KMS-11 (cell line): Measurements from ENCODE around the gene FAM131A.

Source experiments
- H2AFZ ChIP-seq: fragments of 200-600 bp; sonication (generic); 2 replicates; pipeline ENCODE4 v1.6.1; 2016; ENCODE audit warnings: antibody characterized with exemption, mixed run types, low read depth
- H3K27ac ChIP-seq: fragments of 200-600 bp; sonication (generic); 2 replicates; pipeline ENCODE4 v1.6.1; 2016; ENCODE audit warnings: mild to moderate bottlenecking, mixed run types
- H3K27me3 ChIP-seq: fragments of 200-600 bp; sonication (generic); 2 replicates; pipeline ENCODE4 v1.6.1; 2017; ENCODE audit warnings: mild to moderate bottlenecking, low read depth, mixed run types, moderate library complexity; ENCODE audit not compliant: insufficient read depth
- H3K36me3 ChIP-seq: fragments of 200-600 bp; sonication (generic); 2 replicates; pipeline ENCODE4 v1.6.1; 2017; ENCODE audit warnings: mild to moderate bottlenecking, mixed run types; ENCODE audit not compliant: insufficient read depth
- H3K4me1 ChIP-seq: fragments of 200-600 bp; sonication (generic); 2 replicates; pipeline ENCODE4 v1.6.1; 2016; ENCODE audit warnings: mild to moderate bottlenecking, low read depth, mixed run types; ENCODE audit not compliant: poor library complexity, severe bottlenecking
- H3K4me2 ChIP-seq: fragments of 200-600 bp; sonication (generic); 2 replicates; pipeline ENCODE4 v1.7.0; 2016; ENCODE audit warnings: mild to moderate bottlenecking, mixed run types
- H3K4me3 ChIP-seq: fragments of 200-600 bp; sonication (generic); IDR thresholded peaks from 2 replicates; pipeline ENCODE4 v1.6.1; 2017; ENCODE audit warnings: low read depth, low read length, mixed read lengths; ENCODE audit not compliant: insufficient read depth
- H3K79me2 ChIP-seq: fragments of 200-600 bp; sonication (generic); 2 replicates; pipeline ENCODE4 v1.6.1; 2016; ENCODE audit warnings: low read depth, mixed run types; ENCODE audit not compliant: insufficient read depth
- H3K9ac ChIP-seq: fragments of 200-600 bp; sonication (generic); 2 replicates; pipeline ENCODE4 v1.6.1; 2016; ENCODE audit warnings: mild to moderate bottlenecking, mixed run types
- H4K20me1 ChIP-seq: fragments of 200-600 bp; sonication (generic); 2 replicates; pipeline ENCODE4 v1.6.1; 2016; ENCODE audit warnings: mild to moderate bottlenecking, mixed run types; ENCODE audit not compliant: insufficient read depth
- CTCF ChIP-seq: fragments of 200-600 bp; sonication (generic); conservative IDR thresholded peaks from 2 replicates; pipeline ENCODE4 v1.6.1; 2017; ENCODE audit warnings: low read depth, mild to moderate bottlenecking, antibody characterized with exemption, low read length, moderate library complexity, mixed read lengths

Gene FAM131A

GRCh38 chr3:184372296-184372821 lies 35.0 kb downstream of the FAM131A start:
- no peak overlapping the region for H3K4me3 ChIP-seq
- H4K20me1 ChIP-seq, result no peaks in the 10 kb centered on the region
- H2AFZ ChIP-seq, result no peak overlapping the region
- no peaks in the 10 kb centered on the region for H3K79me2 ChIP-seq
- H3K36me3 ChIP-seq, result no peaks in the 10 kb centered on the region
- H3K27ac ChIP-seq, result no peak overlapping the region
- peaks cover 36% of the 10 kb centered on the region for H3K27me3 ChIP-seq
- no peak overlapping the region for H3K4me2 ChIP-seq
- no peak overlapping the region for H3K9ac ChIP-seq
- H3K4me1 ChIP-seq, result peaks cover 8% of the 10 kb centered on the region
- no peak for TF ChIP-seq CTCF

GRCh38 chr3:184372911-184373310 lies 35.5 kb downstream of the FAM131A start:
- Histone ChIP-seq H2AFZ (no peak overlapping the region), H4K20me1 (no peaks in the 10 kb centered on the region), H3K9ac (no peak overlapping the region), H3K27me3 (peaks cover 41% of the 10 kb centered on the region), H3K4me1 (peaks cover 8% of the 10 kb centered on the region), H3K36me3 (no peaks in the 10 kb centered on the region), H3K27ac (no peak overlapping the region), H3K4me2 (no peak overlapping the region), H3K4me3 (no peak overlapping the region), H3K79me2 (no peaks in the 10 kb centered on the region)
- TF ChIP-seq CTCF, result no peak

GRCh38 chr3:184373422-184373821 lies 36.0 kb downstream of the FAM131A start:
- Histone ChIP-seq H3K4me1 (peaks cover 8% of the 10 kb centered on the region), H3K4me2 (no peak overlapping the region), H3K27me3 (peaks cover 46% of the 10 kb centered on the region), H3K9ac (no peak overlapping the region), H4K20me1 (no peaks in the 10 kb centered on the region), H3K36me3 (no peaks in the 10 kb centered on the region), H2AFZ (no peak overlapping the region), H3K4me3 (no peak overlapping the region), H3K27ac (no peak overlapping the region), H3K79me2 (no peaks in the 10 kb centered on the region)
- no peak for TF ChIP-seq CTCF

- no peaks in the 10 kb centered on the region for H3K79me2 ChIP-seq
- H3K27ac ChIP-seq, result no peak overlapping the region
- no peaks in the 10 kb centered on the region for H3K36me3 ChIP-seq
- no peak overlapping the region for H3K4me3 ChIP-seq
- no peaks in the 10 kb centered on the region for H4K20me1 ChIP-seq
- H3K9ac ChIP-seq, result no peak overlapping the region
- H3K4me2 ChIP-seq, result no peak overlapping the region
- peaks cover 8% of the 10 kb centered on the region for H3K4me1 ChIP-seq
- H3K27me3 ChIP-seq, result peaks cover 65% of the 10 kb centered on the region
- H2AFZ ChIP-seq, result no peak overlapping the region
- TF ChIP-seq CTCF, result no peak
Observed at GRCh38 chr3:184375747-184376461, 38.5 kb downstream of the FAM131A start.
